ENCODE results near the gene EZR. TPM values are rescaled to one million over a fixed set of nuclear protein-coding genes. Genes with fewer than 3 reads are reported as not detected.

The EZR gene
- total RNA-seq, result 100 to 1,000 TPM; 114 to 293 (median 161) TPM
- polyA plus RNA-seq, result 100 to 1,000 TPM; 121 to 541 TPM
- long read RNA-seq, donor 1, transcript EZR-201 (13 exons, 3,068 nt), result minor isoform, 98 of 399 reads
- long read RNA-seq, donor 1, transcript EZR-202 (14 exons, 3,096 nt), result major isoform, 233 of 399 reads
- long read RNA-seq, donor 1, partial matches to known transcripts, result 38 of 399 reads
- long read RNA-seq, donor 1, other reads (novel, unspliced or antisense), result 30 of 399 reads
- long read RNA-seq, donor 2, transcript EZR-202 (14 exons, 3,096 nt), result major isoform, 865 of 1,557 reads
- long read RNA-seq, donor 2, transcript EZR-201 (13 exons, 3,068 nt), result minor isoform, 333 of 1,557 reads
- long read RNA-seq, donor 2, partial matches to known transcripts, result 301 of 1,557 reads
- long read RNA-seq, donor 2, other reads (novel, unspliced or antisense), result 58 of 1,557 reads
- long read RNA-seq, donor 3, transcript EZR-202 (14 exons, 3,096 nt), result major isoform, 354 of 604 reads
- long read RNA-seq, donor 3, transcript EZR-201 (13 exons, 3,068 nt), result minor isoform, 176 of 604 reads
- long read RNA-seq, donor 3, partial matches to known transcripts, result 49 of 604 reads
- long read RNA-seq, donor 3, other reads (novel, unspliced or antisense), result 25 of 604 reads

DNA sequence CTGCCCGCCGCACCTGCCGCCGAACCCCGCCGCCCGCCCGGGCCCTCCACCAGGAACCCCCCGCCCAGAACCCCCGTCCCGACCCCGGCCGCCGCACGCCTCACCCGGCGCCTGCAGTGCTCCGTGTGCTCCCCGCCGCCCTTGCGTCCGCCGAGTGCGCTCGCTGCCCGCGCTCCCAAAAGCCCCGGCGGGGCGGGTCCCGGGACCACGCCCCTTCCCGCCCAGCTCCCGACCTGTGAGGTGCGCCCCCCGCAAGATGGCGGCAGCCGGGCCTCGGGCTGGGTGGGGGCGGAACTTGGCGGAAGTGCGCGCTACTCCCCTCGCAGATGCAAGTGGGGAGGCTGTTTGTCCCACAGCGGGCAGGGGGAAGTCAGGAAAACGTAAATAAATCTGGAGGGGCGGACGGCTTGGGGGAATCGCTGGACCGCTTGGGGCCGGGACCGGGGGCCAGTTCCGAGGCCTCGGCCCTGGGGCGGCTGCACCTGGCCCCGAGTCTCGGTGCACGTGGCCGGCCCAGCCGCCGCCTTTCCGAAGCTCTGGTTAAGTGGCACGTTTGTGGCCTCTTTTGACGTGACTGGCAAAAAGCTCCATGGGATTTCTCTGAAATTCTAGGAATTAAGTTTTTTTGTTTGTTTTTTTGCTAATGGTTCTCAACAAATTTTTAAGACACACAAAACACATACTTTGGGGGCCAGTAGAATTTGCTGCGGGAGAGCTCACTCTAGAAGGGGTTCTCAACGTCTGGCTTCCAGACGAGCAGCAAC, at the start of gene EZR:
Gene EZR, minus strand, starts transcription at position 156 of the 764 bp plus-strand sequence. CDS start 1,275 bp downstream, outside the sequence.
- Histone ChIP-seq H3K27ac (peak within 1 kb of the TSS; percentile 87 to 97 (median 92)), H3K4me1 (peaks cover 4 to 39% (median 29%) of the 10 kb centered on the region in 12 donors), H3K4me3 (peak within 1 kb of the TSS; percentile 66 to 95 (median 88)), H3K27me3 (no peaks in the 10 kb centered on the region), H3K9me3 (no peaks in the 10 kb centered on the region), H3K36me3 (peaks cover 0 to 8% (median 0%) of the 10 kb centered on the region in 9 donors)
- 10 to 28% (median 15%) methylated on average over 31 to 67 of the region's 67 CpGs for WGBS, 4 donors
- ATAC-seq (peak; percentile 44 to 85 (median 78)), DNase-seq (peak; percentile 85 to 92 (median 87))
- intact Hi-C loops (cut with DNase I), result loop anchor here in 6 of 10 donors (1.0 to 10.0 kb wide), 6 partner anchors 47 to 175 kb away; partner anchors contain the start of gene DYNLT1 (in 1 of the 6)
- TF ChIP-seq, protein P1, sequence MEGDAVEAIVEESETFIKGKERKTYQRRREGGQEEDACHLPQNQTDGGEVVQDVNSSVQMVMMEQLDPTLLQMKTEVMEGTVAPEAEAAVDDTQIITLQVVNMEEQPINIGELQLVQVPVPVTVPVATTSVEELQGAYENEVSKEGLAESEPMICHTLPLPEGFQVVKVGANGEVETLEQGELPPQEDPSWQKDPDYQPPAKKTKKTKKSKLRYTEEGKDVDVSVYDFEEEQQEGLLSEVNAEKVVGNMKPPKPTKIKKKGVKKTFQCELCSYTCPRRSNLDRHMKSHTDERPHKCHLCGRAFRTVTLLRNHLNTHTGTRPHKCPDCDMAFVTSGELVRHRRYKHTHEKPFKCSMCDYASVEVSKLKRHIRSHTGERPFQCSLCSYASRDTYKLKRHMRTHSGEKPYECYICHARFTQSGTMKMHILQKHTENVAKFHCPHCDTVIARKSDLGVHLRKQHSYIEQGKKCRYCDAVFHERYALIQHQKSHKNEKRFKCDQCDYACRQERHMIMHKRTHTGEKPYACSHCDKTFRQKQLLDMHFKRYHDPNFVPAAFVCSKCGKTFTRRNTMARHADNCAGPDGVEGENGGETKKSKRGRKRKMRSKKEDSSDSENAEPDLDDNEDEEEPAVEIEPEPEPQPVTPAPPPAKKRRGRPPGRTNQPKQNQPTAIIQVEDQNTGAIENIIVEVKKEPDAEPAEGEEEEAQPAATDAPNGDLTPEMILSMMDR (IDR thresholded peaks at IDR 0.05), result peak in 4 of 12 donors; percentile 10 to 27 (median 18)
- TF ChIP-seq POLR2A (IDR thresholded peaks at IDR 0.05), result peak in 1 of 2 donors; percentile 62

DNA sequence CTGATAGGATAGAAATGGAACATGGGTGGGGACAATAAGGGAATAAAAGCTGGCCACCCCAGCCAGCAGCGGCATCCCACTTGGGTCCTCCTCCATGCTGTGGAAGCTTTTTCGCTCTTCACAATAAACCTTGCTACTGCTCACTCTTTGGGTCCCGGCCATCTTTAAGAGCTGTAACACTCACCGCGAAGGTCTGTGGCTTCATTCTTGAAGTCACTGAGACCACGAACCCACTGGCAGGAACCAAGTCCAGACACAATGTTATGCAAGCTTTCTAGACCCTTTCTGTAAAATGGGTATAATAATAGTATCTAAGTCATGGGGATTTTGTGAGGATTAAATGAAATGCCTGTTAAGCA, 48.9 kb upstream of the EZR start:
- Histone ChIP-seq H3K27ac (peak overlapping the region in 1 of 12 donors; percentile 80), H3K4me1 (peaks cover 0 to 20% (median 4%) of the 10 kb centered on the region in 12 donors), H3K4me3 (no peak overlapping the region), H3K36me3 (no peaks in the 10 kb centered on the region), H3K9me3 (no peaks in the 10 kb centered on the region), H3K27me3 (no peaks in the 10 kb centered on the region)
- no peak for TF ChIP-seq POLR2A (IDR thresholded peaks at IDR 0.05)
- TF ChIP-seq, protein P1 (IDR thresholded peaks at IDR 0.05), result no peak
- 96 to 98% (median 97%) methylated on average over 6 of the region's 6 CpGs for WGBS, 4 donors
- ATAC-seq (no peak), DNase-seq (no peak)
- intact Hi-C loops (cut with DNase I), result loop anchor here in 1 of 10 donors (5.0 kb wide), 1 partner anchor 51 kb away; the partner anchor contains the start of gene EZR

DNA sequence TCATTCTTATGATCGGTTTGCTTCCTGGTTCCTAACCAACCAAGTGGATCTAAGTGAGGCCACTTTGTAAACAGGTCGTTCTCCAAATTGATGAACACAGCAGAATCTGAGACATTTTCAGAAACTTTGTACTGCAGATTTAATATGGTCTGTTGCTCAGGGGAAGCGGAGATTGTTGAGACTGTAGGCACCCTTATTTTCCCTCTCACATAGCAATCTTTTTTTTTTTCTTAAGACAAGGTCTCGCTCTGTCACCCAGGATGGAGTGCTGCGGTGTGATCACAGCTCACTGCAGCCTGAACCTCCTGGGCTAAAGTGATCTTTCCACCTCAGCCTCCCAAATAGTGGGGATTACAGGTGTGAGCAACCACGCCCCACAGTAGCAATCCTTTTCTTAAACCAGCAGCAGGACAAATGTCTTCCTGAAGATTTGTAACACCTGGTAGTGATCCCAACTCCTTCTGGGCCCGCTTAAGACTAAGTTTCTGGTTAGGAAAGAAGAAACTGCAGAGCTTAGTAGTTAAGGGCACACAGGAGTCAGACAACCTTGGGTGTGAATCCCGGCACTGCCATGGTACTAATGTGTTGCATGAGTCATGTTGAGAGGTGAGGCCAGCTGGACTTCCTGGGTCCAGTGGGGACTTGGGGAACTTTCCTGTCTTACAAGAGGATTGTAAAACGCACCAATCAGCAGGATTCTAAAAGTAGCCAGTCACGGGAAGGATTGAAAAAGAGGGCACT, 48.4 kb upstream of the EZR start:
- Histone ChIP-seq H3K27ac (no peak overlapping the region), H3K36me3 (no peaks in the 10 kb centered on the region)
- WGBS, 4 donors, result 92 to 94% (median 93%) methylated on average over 10 of the region's 10 CpGs

More for the DNA sequence above, 48.4 kb upstream of the EZR start:
- Histone ChIP-seq H3K9me3 (no peaks in the 10 kb centered on the region), H3K27me3 (no peaks in the 10 kb centered on the region), H3K4me3 (no peak overlapping the region), H3K4me1 (peaks cover 0 to 20% (median 4%) of the 10 kb centered on the region in 12 donors)
- no peak for DNase-seq
- TF ChIP-seq, protein P1 (IDR thresholded peaks at IDR 0.05), result no peak
- no peak for TF ChIP-seq POLR2A (IDR thresholded peaks at IDR 0.05)
- intact Hi-C loops (cut with DNase I), result loop anchor here in 1 of 10 donors (5.0 kb wide), 1 partner anchor 50 kb away; the partner anchor contains the start of gene EZR
- no peak for ATAC-seq
